ENCODE results near the gene SCARF2. TPM values are rescaled to one million over a fixed set of nuclear protein-coding genes. Genes with fewer than 3 reads are reported as not detected.
"Not testable (repeated sequence)": the region's sequence is repeated elsewhere in the genome, so short reads cannot be mapped to it uniquely, and the experiment has no call there.

Gene SCARF2
- total RNA-seq, 2 experiments from 2014 or later, result 0.54 to 1.1 TPM

- Mint-ChIP-seq H3K4me3 (no peak overlapping the region), H3K4me1 (peaks cover 10% of the 10 kb centered on the region), H3K27ac (peak overlapping the region; percentile 29), H3K27me3 (no peaks in the 10 kb centered on the region), H3K36me3 (peaks cover 9% of the 10 kb centered on the region), H3K9me3 (ENCODE audit: low read depth) (no peaks in the 10 kb centered on the region)
- CTCF ChIA-PET, result interaction anchor here (0.6 to 5.4 kb wide), 21 partner anchors 8 to 299 kb away, joined by 3 to 84 read pairs (median 4); partner anchors contain the start of gene DGCR6L
- peak; percentile 85 for DNase-seq
- peak; percentile 93 for ATAC-seq
These were observed 18.6 kb upstream of the SCARF2 start for GRCh38 chr22:20456064-20456721.

- no peaks in the 10 kb centered on the region for H3K27me3 Mint-ChIP-seq
- no peak overlapping the region for H3K4me3 Mint-ChIP-seq
- H3K36me3 Mint-ChIP-seq, result peaks cover 7% of the 10 kb centered on the region
- ATAC-seq (no peak), DNase-seq (no peak)
- CTCF ChIA-PET, result interaction anchor here (1.0 to 5.4 kb wide), 12 partner anchors 12 to 299 kb away, joined by 3 to 84 read pairs (median 4); partner anchors contain the start of gene DGCR6L
- no peak overlapping the region for H3K27ac Mint-ChIP-seq
- H3K9me3 Mint-ChIP-seq (ENCODE audit: low read depth), result no peaks in the 10 kb centered on the region
- H3K4me1 Mint-ChIP-seq, result peaks cover 10% of the 10 kb centered on the region
These were observed 18.1 kb upstream of the SCARF2 start for GRCh38 chr22:20455709-20456063.

GRCh38 chr22:20453222-20453621 lies 15.6 kb upstream of the SCARF2 start:
- H3K36me3 Mint-ChIP-seq, result peaks cover 7% of the 10 kb centered on the region
- H3K27me3 Mint-ChIP-seq, result no peaks in the 10 kb centered on the region
- no peak for ATAC-seq
- CTCF ChIA-PET, result interaction anchor here (1.4 to 5.4 kb wide), 2 partner anchors 35 to 118 kb away, joined by 4 to 84 read pairs; no protein-coding TSS in a partner anchor
- H3K4me1 Mint-ChIP-seq, result peaks cover 14% of the 10 kb centered on the region
- no peaks in the 10 kb centered on the region for H3K9me3 Mint-ChIP-seq (ENCODE audit: low read depth)
- no peak overlapping the region for H3K27ac Mint-ChIP-seq
- H3K4me3 Mint-ChIP-seq, result no peak overlapping the region
- no peak for DNase-seq

- CTCF ChIA-PET, result no interaction called here
- ATAC-seq, result no peak
- H3K27me3 Mint-ChIP-seq, result no peaks in the 10 kb centered on the region
- H3K4me3 Mint-ChIP-seq, result no peak overlapping the region
- H3K36me3 Mint-ChIP-seq, result peaks cover 7% of the 10 kb centered on the region
- no peak overlapping the region for H3K27ac Mint-ChIP-seq
- peaks cover 14% of the 10 kb centered on the region for H3K4me1 Mint-ChIP-seq
- no peaks in the 10 kb centered on the region for H3K9me3 Mint-ChIP-seq (ENCODE audit: low read depth)
- no peak for DNase-seq
These were observed 14.3 kb upstream of the SCARF2 start for GRCh38 chr22:20451920-20452319.

GRCh38 chr22:20451129-20451778 lies 13.6 kb upstream of the SCARF2 start:
- not testable (repeated sequence) for H3K36me3 Mint-ChIP-seq; H3K4me3 Mint-ChIP-seq; ATAC-seq; H3K9me3 Mint-ChIP-seq (ENCODE audit: low read depth); DNase-seq; H3K27me3 Mint-ChIP-seq; H3K4me1 Mint-ChIP-seq; H3K27ac Mint-ChIP-seq
- CTCF ChIA-PET, result interaction anchor here (1.5 kb wide), 1 partner anchor 33 kb away, joined by 3 read pairs; no protein-coding TSS in a partner anchor

- H3K27me3 Mint-ChIP-seq, result no peaks in the 10 kb centered on the region
- CTCF ChIA-PET, result interaction anchor here (1.5 kb wide), 1 partner anchor 33 kb away, joined by 3 read pairs; no protein-coding TSS in a partner anchor
These were observed 12.9 kb upstream of the SCARF2 start for GRCh38 chr22:20450551-20450906.

GRCh38 chr22:20449819-20450550 lies 12.4 kb upstream of the SCARF2 start:
- H3K4me1 Mint-ChIP-seq, result peaks cover 4% of the 10 kb centered on the region
- H3K36me3 Mint-ChIP-seq, result peaks cover 4% of the 10 kb centered on the region
- H3K27ac Mint-ChIP-seq, result no peak overlapping the region
- H3K9me3 Mint-ChIP-seq (ENCODE audit: low read depth), result no peaks in the 10 kb centered on the region
- H3K27me3 Mint-ChIP-seq, result no peaks in the 10 kb centered on the region
- DNase-seq, result no peak
- ATAC-seq, result no peak
- H3K4me3 Mint-ChIP-seq, result no peak overlapping the region
- CTCF ChIA-PET, result interaction anchor here (0.6 to 1.5 kb wide), 2 partner anchors 11 to 32 kb away, joined by 3 read pairs; no protein-coding TSS in a partner anchor

More at GRCh38 chr22:20450551-20450906, 12.9 kb upstream of the SCARF2 start:
- peaks cover 4% of the 10 kb centered on the region for H3K4me1 Mint-ChIP-seq
- no peak for DNase-seq
- H3K27ac Mint-ChIP-seq, result no peak overlapping the region
- H3K9me3 Mint-ChIP-seq (ENCODE audit: low read depth), result no peaks in the 10 kb centered on the region
- H3K4me3 Mint-ChIP-seq, result no peak overlapping the region
- H3K36me3 Mint-ChIP-seq, result peaks cover 5% of the 10 kb centered on the region
- no peak for ATAC-seq

- Mint-ChIP-seq H3K4me1 (peaks cover 4% of the 10 kb centered on the region), H3K36me3 (peaks cover 4% of the 10 kb centered on the region), H3K9me3 (ENCODE audit: low read depth) (no peaks in the 10 kb centered on the region), H3K27ac (no peak overlapping the region), H3K4me3 (no peak overlapping the region), H3K27me3 (no peaks in the 10 kb centered on the region)
- ATAC-seq (no peak), DNase-seq (no peak)
- CTCF ChIA-PET, result interaction anchor here (1.5 kb wide), 1 partner anchor 30 kb away, joined by 10 read pairs; no protein-coding TSS in a partner anchor
These were observed 11.0 kb upstream of the SCARF2 start for GRCh38 chr22:20448630-20449029.

GRCh38 chr22:20446383-20446970 lies 8.9 kb upstream of the SCARF2 start:
- no peaks in the 10 kb centered on the region for H3K9me3 Mint-ChIP-seq (ENCODE audit: low read depth)

GRCh38 chr22:20444325-20444724 lies 6.7 kb upstream of the SCARF2 start:
- Mint-ChIP-seq H3K27me3 (peaks cover 3% of the 10 kb centered on the region), H3K36me3 (peaks cover 4% of the 10 kb centered on the region), H3K9me3 (ENCODE audit: low read depth) (no peaks in the 10 kb centered on the region), H3K4me1 (no peaks in the 10 kb centered on the region), H3K4me3 (no peak overlapping the region), H3K27ac (peak overlapping the region; percentile 24)
- DNase-seq (no peak), ATAC-seq (no peak)
- CTCF ChIA-PET, result interaction anchor here (0.7 to 1.3 kb wide), 4 partner anchors 9 to 26 kb away, joined by 3 to 8 read pairs (median 4); no protein-coding TSS in a partner anchor

More at GRCh38 chr22:20446383-20446970, 8.9 kb upstream of the SCARF2 start:
- no peaks in the 10 kb centered on the region for H3K27me3 Mint-ChIP-seq
- peaks cover 4% of the 10 kb centered on the region for H3K4me1 Mint-ChIP-seq
- H3K27ac Mint-ChIP-seq, result no peak overlapping the region
- ATAC-seq (no peak), DNase-seq (no peak)
- H3K4me3 Mint-ChIP-seq, result no peak overlapping the region
- H3K36me3 Mint-ChIP-seq, result peaks cover 4% of the 10 kb centered on the region
- CTCF ChIA-PET, result interaction anchor here (0.7 kb wide), 1 partner anchor 21 kb away, joined by 4 read pairs; no protein-coding TSS in a partner anchor

GRCh38 chr22:20442485-20443284 lies 5.1 kb upstream of the SCARF2 start:
- DNase-seq (no peak), ATAC-seq (no peak)
- H3K36me3 Mint-ChIP-seq, result peaks cover 4% of the 10 kb centered on the region
- H3K27me3 Mint-ChIP-seq, result peaks cover 11% of the 10 kb centered on the region
- CTCF ChIA-PET, result interaction anchor here (1.3 kb wide), 1 partner anchor 14 kb away, joined by 3 read pairs; no protein-coding TSS in a partner anchor
- H3K4me1 Mint-ChIP-seq, result no peaks in the 10 kb centered on the region
- no peak overlapping the region for H3K4me3 Mint-ChIP-seq
- H3K9me3 Mint-ChIP-seq (ENCODE audit: low read depth), result no peaks in the 10 kb centered on the region
- H3K27ac Mint-ChIP-seq, result no peak overlapping the region

Data from activated CD8-positive, alpha-beta memory T cell treated with anti-CD3 and anti-CD28 coated beads, Interleukin-2, amount 10 ng/mL, durations not matched to agents 7 days and 5 days (primary cell).